Stomach (tissue), 19 donors: ENCODE results near the gene BHMT2. TPM values are rescaled to one million over a fixed set of nuclear protein-coding genes. Genes with fewer than 3 reads are reported as not detected.

Experiments used
- DNase-seq, 2 donors: peaks; one replicate each; pipeline versions ENCODE4 v3.0.0 to v3.0.0-alpha.2; 2013 to 2019
- H3K27ac ChIP-seq, 5 donors: fragments of 200-600 bp in 4 of 5; sonication (generic) in 4 of 5; one replicate each; pipeline ENCODE4 v1.5.1; 2013 to 2019; ENCODE audit warnings: mild to moderate bottlenecking in 1 of 5, moderate library complexity in 1 of 5
- H3K27me3 ChIP-seq, 3 donors: fragments of 200-600 bp; sonication (generic); one replicate each; pipeline ENCODE4 v1.5.1; 2017 to 2019; ENCODE audit warnings: mixed run types in 1 of 3
- H3K36me3 ChIP-seq, 4 donors: fragments of 200-600 bp; sonication (generic); 1 replicate in 3 of 4; 2 replicates in 1 of 4; pipeline ENCODE4 v1.5.1; 2016 to 2019
- H3K4me1 ChIP-seq, 4 donors: fragments of 200-600 bp; sonication (generic); one replicate each; pipeline ENCODE4 v1.5.1; 2016 to 2019
- H3K4me3 ChIP-seq, 4 donors: fragments of 200-600 bp; sonication (generic) in 3 of 4; one replicate each; pipeline ENCODE4 v1.5.1; 2016 to 2019; ENCODE audit warnings: mild to moderate bottlenecking in 1 of 4
- H3K9me3 ChIP-seq, 4 donors: fragments of 200-600 bp; sonication (generic); one replicate each; pipeline ENCODE4 v1.5.1; 2016 to 2019
- EP300 ChIP-seq: sonication (generic); formaldehyde crosslinking; IDR thresholded peaks from one replicate; pipeline ENCODE4 v1.6.1; 2017; ENCODE audit warnings: antibody characterized with exemption
- POLR2A ChIP-seq, 4 donors: fragments of 450-650 bp; IDR thresholded peaks; one replicate each; pipeline ENCODE4 v1.6.1; 2016; ENCODE audit warnings: antibody characterized with exemption in 4 of 4, control low read depth in 2 of 4, mild to moderate bottlenecking in 1 of 4, moderate library complexity in 1 of 4
- POLR2AphosphoS5 ChIP-seq, 3 donors: sonication (generic); formaldehyde crosslinking; IDR thresholded peaks; one replicate each; pipeline ENCODE4 v1.6.1; 2016; ENCODE audit warnings: antibody characterized with exemption in 3 of 3
- WGBS, 5 donors: extraction: QIAGEN DNeasy Blood & Tissue Kit in 3 of 5; methylation state at CpG; one replicate each; pipeline versions ENCODE4 v1.1.5 to v1.1.7; 2013 to 2018; 5-methylcytosine and 5-hydroxymethylcytosine counted together
- intact Hi-C: fragments of 100-400 bp; cut with DNase I; formaldehyde crosslinking; loops from one replicate; pipeline ENCODE4 v1.15.1; 2023; ENCODE audit warnings: low total_unique reads
- long read RNA-seq, 10 donors: transcript quantifications; one replicate each; lab custom pipeline, GENCODE V29; 2026
- polyA plus RNA-seq, 3 donors: library from polyadenylated mRNA; stranded (reverse); fragments of 200-250 nt; gene quantifications; one replicate each; pipeline ENCODE4 v1.2.3, GENCODE V29; 2013
- total RNA-seq, 5 donors: library from RNA; depleted of rRNA; stranded (reverse); fragments of >200 nt; gene quantifications; one replicate each; pipeline versions ENCODE4 v1.1.0 to v1.2.3, GENCODE V29; 2014 to 2016
- TF ChIP-seq, protein P1 (sequence below), 7 experiments: fragments of 450-650 bp in 4 of 7; fragments of 200-600 bp in 3 of 7; sonication (generic) in 3 of 7; IDR thresholded peaks; one replicate each; pipeline ENCODE4 v1.5.1; 2016 to 2019; ENCODE audit warnings: antibody characterized with exemption in 7 of 7, control low read depth in 2 of 7, mild to moderate bottlenecking in 1 of 7
- donor health status: healthy with polysubstance abuse.
- donor health status: Bipolar disorder and iron deficiency.
- donor health status: healthy.

BHMT2 gene, protein sequence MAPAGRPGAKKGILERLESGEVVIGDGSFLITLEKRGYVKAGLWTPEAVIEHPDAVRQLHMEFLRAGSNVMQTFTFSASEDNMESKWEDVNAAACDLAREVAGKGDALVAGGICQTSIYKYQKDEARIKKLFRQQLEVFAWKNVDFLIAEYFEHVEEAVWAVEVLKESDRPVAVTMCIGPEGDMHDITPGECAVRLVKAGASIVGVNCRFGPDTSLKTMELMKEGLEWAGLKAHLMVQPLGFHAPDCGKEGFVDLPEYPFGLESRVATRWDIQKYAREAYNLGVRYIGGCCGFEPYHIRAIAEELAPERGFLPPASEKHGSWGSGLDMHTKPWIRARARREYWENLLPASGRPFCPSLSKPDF
- total RNA-seq, result 1 to 10 TPM in 4 of 5 donors, under 1 TPM in 1; 0.45 to 9.9 (median 2.6) TPM
- 10 to 100 TPM in 1 of 3 donors, 1 to 10 TPM in 2; 3.9 to 10.6 (median 7.6) TPM for polyA plus RNA-seq
- long read RNA-seq, donor 1, result 0 reads
- long read RNA-seq, donor 2, result 0 reads
- long read RNA-seq, donor 3, result 0 reads
- long read RNA-seq, donor 4, result 0 reads
- long read RNA-seq, donor 5, result 0 reads
- long read RNA-seq, donor 6, partial matches to known transcripts, result 0 of 1 reads
- long read RNA-seq, donor 6, other reads (novel, unspliced or antisense), result 0 of 1 reads
- long read RNA-seq, donor 7, result 0 reads
- long read RNA-seq, donor 8, result 0 reads
- long read RNA-seq, donor 9, result 0 reads
- long read RNA-seq, donor 10, result 0 reads

DNA sequence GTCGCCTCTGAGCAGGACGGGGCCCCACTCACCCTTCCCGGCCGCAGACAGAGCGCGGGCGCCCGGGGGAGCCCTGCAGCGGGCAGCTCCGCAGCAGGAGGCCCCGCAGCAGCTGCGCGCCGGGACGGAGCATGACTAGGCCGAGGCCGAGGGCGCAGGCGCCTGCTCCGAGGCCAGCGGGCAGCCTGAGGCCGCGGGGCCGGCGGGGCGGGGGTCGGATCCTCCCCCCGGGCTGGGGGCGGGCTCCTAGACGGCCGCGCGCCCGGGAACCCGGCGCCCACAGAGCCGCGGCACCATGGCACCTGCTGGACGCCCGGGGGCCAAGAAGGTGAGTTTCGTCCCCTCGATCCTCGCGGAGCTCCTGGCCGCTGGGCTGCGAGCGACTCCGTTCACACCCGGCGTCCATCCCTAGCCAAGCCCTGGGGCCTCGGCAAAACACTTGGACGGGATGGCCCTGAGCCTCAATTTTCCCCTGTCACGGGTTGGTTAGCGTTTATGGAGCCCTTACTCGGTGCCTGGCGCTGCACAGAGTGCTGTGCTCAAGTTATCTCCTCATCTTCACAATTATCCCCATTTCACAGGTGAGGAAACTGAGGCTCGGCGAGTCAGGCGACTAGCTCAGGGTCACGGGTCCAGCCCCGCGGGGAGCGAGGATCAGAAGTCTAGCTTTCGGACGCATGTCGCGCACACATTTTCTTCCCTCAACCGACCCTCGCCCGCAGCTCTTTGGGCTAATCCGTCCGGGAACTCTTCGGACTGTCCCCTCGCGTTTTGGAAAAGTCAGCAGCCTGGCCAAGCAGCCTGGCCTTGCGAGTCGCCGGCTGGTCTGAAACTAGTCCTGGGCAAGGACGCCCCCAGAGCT lies at the start of gene BHMT2, which contains the start of gene DMGDH:
Gene BHMT2 (plus strand): TSS at position 280 of the 862 bp plus-strand sequence. CDS start 16 bp downstream, at position 296.
Gene DMGDH (minus strand): TSS at position 187 of the 862 bp plus-strand sequence. CDS start 54 bp downstream, at position 133.
- peaks cover 0 to 23% (median 9%) of the 10 kb centered on the region in 4 donors for H3K4me1 ChIP-seq
- 27 to 77% (median 36%) methylated on average over 28 to 79 of the region's 79 CpGs for WGBS, 5 donors
- peaks cover 0 to 6% (median 3%) of the 10 kb centered on the region in 4 donors for H3K9me3 ChIP-seq
- intact Hi-C loops, result no loop called here
- TF ChIP-seq POLR2A (IDR thresholded peaks at IDR 0.05) (no peak), EP300 (no peak), POLR2AphosphoS5 (IDR thresholded peaks at IDR 0.05) (no peak)
- TF ChIP-seq, protein P1, sequence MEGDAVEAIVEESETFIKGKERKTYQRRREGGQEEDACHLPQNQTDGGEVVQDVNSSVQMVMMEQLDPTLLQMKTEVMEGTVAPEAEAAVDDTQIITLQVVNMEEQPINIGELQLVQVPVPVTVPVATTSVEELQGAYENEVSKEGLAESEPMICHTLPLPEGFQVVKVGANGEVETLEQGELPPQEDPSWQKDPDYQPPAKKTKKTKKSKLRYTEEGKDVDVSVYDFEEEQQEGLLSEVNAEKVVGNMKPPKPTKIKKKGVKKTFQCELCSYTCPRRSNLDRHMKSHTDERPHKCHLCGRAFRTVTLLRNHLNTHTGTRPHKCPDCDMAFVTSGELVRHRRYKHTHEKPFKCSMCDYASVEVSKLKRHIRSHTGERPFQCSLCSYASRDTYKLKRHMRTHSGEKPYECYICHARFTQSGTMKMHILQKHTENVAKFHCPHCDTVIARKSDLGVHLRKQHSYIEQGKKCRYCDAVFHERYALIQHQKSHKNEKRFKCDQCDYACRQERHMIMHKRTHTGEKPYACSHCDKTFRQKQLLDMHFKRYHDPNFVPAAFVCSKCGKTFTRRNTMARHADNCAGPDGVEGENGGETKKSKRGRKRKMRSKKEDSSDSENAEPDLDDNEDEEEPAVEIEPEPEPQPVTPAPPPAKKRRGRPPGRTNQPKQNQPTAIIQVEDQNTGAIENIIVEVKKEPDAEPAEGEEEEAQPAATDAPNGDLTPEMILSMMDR (IDR thresholded peaks at IDR 0.05), result no peak
- H3K27ac ChIP-seq, result peak within 1 kb of the TSS in 4 of 5 donors; percentile 23 to 84 (median 46)
- peak in 1 of 2 donors; percentile 75 for DNase-seq
- peaks cover 0 to 13% (median 9%) of the 10 kb centered on the region in 3 donors for H3K27me3 ChIP-seq
- peak within 1 kb of the TSS; percentile 43 to 56 (median 49) for H3K4me3 ChIP-seq
- no peaks in the 10 kb centered on the region for H3K36me3 ChIP-seq

DNA sequence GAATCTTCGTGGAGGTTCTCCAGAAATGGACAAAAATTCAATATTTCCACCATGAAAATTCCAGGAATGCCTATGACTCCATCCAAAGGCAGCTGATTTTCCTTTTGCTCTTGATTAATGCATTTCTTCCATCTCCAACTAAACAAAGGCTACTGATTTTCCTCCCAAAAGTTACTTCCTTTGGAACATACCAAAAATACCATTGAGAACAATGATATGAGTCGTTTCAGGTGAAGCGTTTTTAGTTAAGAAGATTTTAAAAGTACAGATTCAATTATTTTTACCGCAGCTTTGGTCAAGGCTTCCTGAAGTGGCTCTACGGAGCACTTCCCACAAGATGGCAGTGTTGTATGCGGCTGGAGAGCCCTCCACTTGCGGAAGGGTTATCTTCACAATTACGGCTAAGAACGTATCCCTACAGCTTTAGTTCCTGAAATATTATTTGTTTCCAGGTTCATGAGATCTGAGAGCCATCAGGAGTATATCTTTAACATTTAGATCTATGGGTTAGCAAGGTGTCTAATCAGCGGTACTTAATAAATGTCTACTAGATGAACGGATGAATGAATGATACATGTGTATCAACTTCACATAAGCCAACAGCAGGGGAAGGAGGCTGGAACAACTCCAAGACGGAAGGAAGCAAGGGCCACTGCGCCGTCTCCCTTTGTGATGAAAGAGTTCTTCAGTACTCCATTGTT lies 48.6 kb upstream of the BHMT2 start:
- Histone ChIP-seq H3K36me3 (no peaks in the 10 kb centered on the region), H3K27me3 (no peaks in the 10 kb centered on the region), H3K27ac (no peak overlapping the region), H3K9me3 (no peaks in the 10 kb centered on the region), H3K4me3 (no peak overlapping the region), H3K4me1 (peaks cover 8 to 32% (median 18%) of the 10 kb centered on the region in 4 donors)
- no peak for TF ChIP-seq POLR2AphosphoS5 (IDR thresholded peaks at IDR 0.05)
- TF ChIP-seq POLR2A (IDR thresholded peaks at IDR 0.05), result no peak
- TF ChIP-seq EP300, result no peak
- TF ChIP-seq, protein P1 (IDR thresholded peaks at IDR 0.05), result peak in 5 of 7 experiments; percentile 53 to 74 (median 72)
- 10 to 16% (median 11%) methylated on average over 14 of the region's 14 CpGs for WGBS, 5 donors
- intact Hi-C loops, result loop anchor here (5.0 kb wide), 1 partner anchor 441 kb away; no protein-coding TSS in a partner anchor
- peak; percentile 60 to 87 for DNase-seq

DNA sequence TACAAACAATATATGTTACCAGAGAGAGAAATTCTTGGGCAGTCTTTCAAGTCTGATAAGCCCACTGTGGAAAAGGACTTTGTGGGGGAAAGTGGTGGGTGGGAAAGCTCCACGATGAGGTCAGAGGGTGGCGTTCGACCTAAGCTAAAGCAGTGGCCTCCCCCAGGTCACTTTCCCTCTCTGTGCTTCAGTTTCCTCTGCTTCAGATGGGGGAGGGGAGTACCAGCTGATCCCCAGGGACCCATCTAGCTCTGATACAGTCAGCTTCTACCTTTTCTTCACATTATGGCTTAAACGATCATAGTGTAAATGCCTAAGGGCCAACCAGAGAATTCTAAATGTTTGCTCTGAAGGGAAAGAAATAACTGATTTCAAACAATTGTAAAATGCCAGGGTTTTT lies 47.8 kb upstream of the BHMT2 start:
- intact Hi-C loops, result loop anchor here (5.0 kb wide), 1 partner anchor 441 kb away; no protein-coding TSS in a partner anchor
- H3K36me3 ChIP-seq, result no peaks in the 10 kb centered on the region
- H3K27me3 ChIP-seq, result no peaks in the 10 kb centered on the region
- WGBS, 5 donors, result 29 to 48% (median 33%) methylated on average over 4 of the region's 4 CpGs
- DNase-seq, result no peak
- H3K4me3 ChIP-seq, result no peak overlapping the region
- H3K9me3 ChIP-seq, result no peaks in the 10 kb centered on the region
- no peak overlapping the region for H3K27ac ChIP-seq
- TF ChIP-seq, protein P1 (IDR thresholded peaks at IDR 0.05), result no peak
- TF ChIP-seq POLR2AphosphoS5 (IDR thresholded peaks at IDR 0.05), result no peak
- TF ChIP-seq POLR2A (IDR thresholded peaks at IDR 0.05), result no peak
- TF ChIP-seq EP300, result no peak
- H3K4me1 ChIP-seq, result peaks cover 8 to 32% (median 18%) of the 10 kb centered on the region in 4 donors
